ENCODE data around the gene TBC1D30. TPM values are rescaled to one million over a fixed set of nuclear protein-coding genes. Genes with fewer than 3 reads are reported as not detected.

TBC1D30 gene
- total RNA-seq, 4 donors from 2014 or later = 0.35 to 6.7 (median 2.5) TPM

GRCh38 chr12:64892561-64892960, 68.1 kb downstream of the TBC1D30 start:
- Histone ChIP-seq H3K4me1 (no peaks in the 10 kb centered on the region), H3K9me3 (no peaks in the 10 kb centered on the region), H3K4me3 (no peak overlapping the region), H3K27ac (no peak overlapping the region), H3K36me3 (no peaks in the 10 kb centered on the region), H3K27me3 (peaks cover 18% of the 10 kb centered on the region)
- TF ChIP-seq CTCF (IDR thresholded peaks at IDR 0.05) (no peak), POLR2A (IDR thresholded peaks at IDR 0.05) (no peak), POLR2AphosphoS5 (IDR thresholded peaks at IDR 0.05) (no peak), EP300 (IDR thresholded peaks at IDR 0.05) (no peak)
- 92 to 98% methylated on average over 4 of the region's 4 CpGs for WGBS, 2 donors (ENCODE audit: low coverage in 1 of 2)
- no peak for ATAC-seq

GRCh38 chr12:64893961-64894360, 69.5 kb downstream of the TBC1D30 start:
- Histone ChIP-seq H3K27me3 (peaks cover 15% of the 10 kb centered on the region), H3K9me3 (no peaks in the 10 kb centered on the region), H3K4me3 (no peak overlapping the region), H3K27ac (no peak overlapping the region), H3K4me1 (no peaks in the 10 kb centered on the region), H3K36me3 (no peaks in the 10 kb centered on the region)
- TF ChIP-seq CTCF (IDR thresholded peaks at IDR 0.05) = no peak
- TF ChIP-seq POLR2AphosphoS5 (IDR thresholded peaks at IDR 0.05) = no peak
- TF ChIP-seq EP300 (IDR thresholded peaks at IDR 0.05) = no peak
- no peak for TF ChIP-seq POLR2A (IDR thresholded peaks at IDR 0.05)
- WGBS, 2 donors (ENCODE audit: low coverage in 1 of 2) = 59 to 82% methylated on average over 4 of the region's 4 CpGs
- no peak for ATAC-seq

DNA sequence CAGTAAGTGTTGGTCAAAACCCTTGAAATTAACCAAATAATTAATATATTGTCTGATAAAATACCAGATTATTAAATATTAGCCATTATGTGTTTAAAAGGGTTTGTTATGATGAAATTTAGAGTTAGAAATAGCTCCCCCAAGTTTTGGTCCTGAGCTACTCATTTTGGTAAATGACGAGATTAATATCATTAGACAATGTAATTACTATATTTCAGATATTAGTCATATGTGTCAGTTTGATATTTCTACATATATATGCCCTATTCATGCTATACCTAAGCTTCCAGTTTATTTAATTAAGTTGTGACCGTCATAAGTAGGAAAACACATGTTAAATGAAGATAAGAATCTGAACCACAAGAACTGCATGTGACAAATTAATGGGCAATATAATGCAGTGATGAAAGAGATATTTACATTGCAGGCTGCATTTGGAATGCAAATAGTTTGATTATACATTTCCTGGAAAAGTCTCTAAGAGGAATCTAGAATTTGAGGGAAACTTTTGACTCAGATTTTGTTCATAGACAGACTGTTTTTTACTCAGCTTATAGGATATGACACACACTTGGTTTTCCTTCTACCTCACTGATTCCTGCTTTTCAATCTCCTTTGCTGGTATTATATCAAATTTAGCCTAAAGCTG, 70.5 kb downstream of the TBC1D30 start:
- Histone ChIP-seq H3K36me3 (no peaks in the 10 kb centered on the region), H3K4me1 (no peaks in the 10 kb centered on the region), H3K27me3 (peaks cover 11% of the 10 kb centered on the region), H3K9me3 (no peaks in the 10 kb centered on the region), H3K27ac (no peak overlapping the region), H3K4me3 (no peak overlapping the region)
- 49 to 68% methylated on average over 2 of the region's 2 CpGs for WGBS, 2 donors (ENCODE audit: low coverage in 1 of 2)
- ATAC-seq = no peak
- no peak for TF ChIP-seq POLR2A (IDR thresholded peaks at IDR 0.05)
- TF ChIP-seq POLR2AphosphoS5 (IDR thresholded peaks at IDR 0.05) = no peak
- no peak for TF ChIP-seq CTCF (IDR thresholded peaks at IDR 0.05)
- no peak for TF ChIP-seq EP300 (IDR thresholded peaks at IDR 0.05)

DNA sequence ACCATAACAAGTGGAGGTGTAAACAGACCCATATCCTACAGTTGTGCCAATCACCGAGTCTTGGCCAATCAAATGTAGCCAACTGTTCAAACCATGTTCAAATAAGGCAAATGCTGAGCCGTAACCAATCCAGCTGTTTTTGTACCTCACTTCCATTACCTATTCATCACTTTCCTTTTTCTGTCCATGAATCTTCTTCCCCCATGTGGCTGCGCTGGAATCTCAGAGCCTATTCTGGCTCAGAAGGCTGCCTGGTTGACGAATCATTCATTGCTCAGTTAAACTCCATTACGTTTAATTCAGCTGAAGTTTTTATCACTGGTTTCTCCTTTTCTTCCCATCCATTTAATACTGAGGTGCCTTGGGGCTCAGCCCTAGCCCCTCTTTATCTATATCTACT, 71.1 kb downstream of the TBC1D30 start:
- no peaks in the 10 kb centered on the region for H3K4me1 ChIP-seq
- no peaks in the 10 kb centered on the region for H3K36me3 ChIP-seq
- no peak overlapping the region for H3K27ac ChIP-seq
- no peaks in the 10 kb centered on the region for H3K9me3 ChIP-seq
- TF ChIP-seq EP300 (IDR thresholded peaks at IDR 0.05) (no peak), POLR2A (IDR thresholded peaks at IDR 0.05) (no peak), CTCF (IDR thresholded peaks at IDR 0.05) (no peak), POLR2AphosphoS5 (IDR thresholded peaks at IDR 0.05) (no peak)
- WGBS, 2 donors (ENCODE audit: low coverage in 1 of 2) = 68 to 87% methylated on average over 5 of the region's 5 CpGs
- ATAC-seq = no peak
- peaks cover 11% of the 10 kb centered on the region for H3K27me3 ChIP-seq
- H3K4me3 ChIP-seq = no peak overlapping the region

GRCh38 chr12:64900540-64900939, 76.1 kb downstream of the TBC1D30 start:
- Histone ChIP-seq H3K27ac (no peak overlapping the region), H3K36me3 (no peaks in the 10 kb centered on the region), H3K4me1 (no peaks in the 10 kb centered on the region), H3K4me3 (no peak overlapping the region), H3K27me3 (no peaks in the 10 kb centered on the region), H3K9me3 (no peaks in the 10 kb centered on the region)
- TF ChIP-seq EP300 (IDR thresholded peaks at IDR 0.05) = no peak
- TF ChIP-seq POLR2A (IDR thresholded peaks at IDR 0.05) = no peak
- no peak for TF ChIP-seq CTCF (IDR thresholded peaks at IDR 0.05)
- TF ChIP-seq POLR2AphosphoS5 (IDR thresholded peaks at IDR 0.05) = no peak
- no peak for ATAC-seq
- 68 to 83% methylated on average over 3 to 4 of the region's 4 CpGs for WGBS, 2 donors (ENCODE audit: low coverage in 1 of 2)

Measured in gastroesophageal sphincter (tissue), 4 donors.